RWPE2 (cell line): ENCODE results near the gene GIGYF2.

ENCODE experiments used
- ATAC-seq: fragments of 200-7000 bp; cut with Tn5 transposase; 3 replicates; pipeline ENCODE4 v1.9.1; 2021; ENCODE audit warnings: low read depth
- DNase-seq: peaks from one replicate; pipeline ENCODE4 v3.0.0-alpha.2; 2020; ENCODE audit warnings: low spot score
- H3K27ac ChIP-seq: fragments of 450-650 bp; 2 replicates; pipeline ENCODE4 v1.5.1; 2017; ENCODE audit warnings: mild to moderate bottlenecking; ENCODE audit not compliant: poor library complexity, severe bottlenecking
- H3K27me3 ChIP-seq: fragments of 250-450 bp; sonication (Bioruptor Pico); 2 replicates; pipeline ENCODE4 v1.5.1; 2021; ENCODE audit warnings: mild to moderate bottlenecking, moderate library complexity; ENCODE audit not compliant: insufficient read depth, poor library complexity, severe bottlenecking
- H3K36me3 ChIP-seq: fragments of 250-450 bp; sonication (Bioruptor Pico); 2 replicates; pipeline ENCODE4 v1.5.1; 2020; ENCODE audit warnings: low read depth, mild to moderate bottlenecking, moderate library complexity
- H3K4me1 ChIP-seq: fragments of 250-450 bp; sonication (Bioruptor Pico); 2 replicates; pipeline ENCODE4 v1.5.1; 2021; ENCODE audit warnings: mild to moderate bottlenecking, moderate library complexity; ENCODE audit not compliant: insufficient read depth, poor library complexity, severe bottlenecking
- H3K4me3 ChIP-seq: fragments of 250-450 bp; sonication (Bioruptor Pico); 2 replicates; pipeline ENCODE4 v1.5.1; 2021; ENCODE audit warnings: mild to moderate bottlenecking, moderate library complexity; ENCODE audit not compliant: severe bottlenecking
- H3K9me3 ChIP-seq: fragments of 250-450 bp; sonication (Bioruptor Pico); 2 replicates; pipeline ENCODE4 v1.5.1; 2021; ENCODE audit warnings: mild to moderate bottlenecking, moderate library complexity; ENCODE audit not compliant: severe bottlenecking
- CTCF ChIP-seq: fragments of 450-650 bp; IDR thresholded peaks from one replicate; pipeline ENCODE4 v1.5.1; 2017; ENCODE audit warnings: mild to moderate bottlenecking, moderate library complexity; ENCODE audit not compliant: poor library complexity, severe bottlenecking

The GIGYF2 gene

GRCh38 chr2:232744963-232745362, 47.8 kb downstream of the GIGYF2 start:
- no peak overlapping the region for H3K27ac ChIP-seq
- H3K36me3 ChIP-seq, result peaks cover 38% of the 10 kb centered on the region
- DNase-seq (no peak), ATAC-seq (no peak)
- no peaks in the 10 kb centered on the region for H3K9me3 ChIP-seq
- no peaks in the 10 kb centered on the region for H3K4me1 ChIP-seq
- no peaks in the 10 kb centered on the region for H3K27me3 ChIP-seq
- no peak overlapping the region for H3K4me3 ChIP-seq
- no peak for TF ChIP-seq CTCF

GRCh38 chr2:232748038-232748437, 50.9 kb downstream of the GIGYF2 start:
- Histone ChIP-seq H3K4me1 (no peaks in the 10 kb centered on the region), H3K27me3 (no peaks in the 10 kb centered on the region), H3K27ac (no peak overlapping the region), H3K4me3 (no peak overlapping the region), H3K9me3 (no peaks in the 10 kb centered on the region), H3K36me3 (peaks cover 67% of the 10 kb centered on the region)
- DNase-seq, result no peak
- ATAC-seq, result no peak
- TF ChIP-seq CTCF, result no peak

GRCh38 chr2:232749331-232749730, 52.2 kb downstream of the GIGYF2 start:
- no peak for TF ChIP-seq CTCF
- peaks cover 78% of the 10 kb centered on the region for H3K36me3 ChIP-seq
- no peak for DNase-seq

GRCh38 chr2:232750135-232750671, 53.1 kb downstream of the GIGYF2 start:
- Histone ChIP-seq H3K27ac (no peak overlapping the region), H3K9me3 (no peaks in the 10 kb centered on the region), H3K36me3 (peaks cover 83% of the 10 kb centered on the region), H3K27me3 (no peaks in the 10 kb centered on the region), H3K4me3 (no peak overlapping the region), H3K4me1 (no peaks in the 10 kb centered on the region)
- ATAC-seq (no peak), DNase-seq (no peak)
- no peak for TF ChIP-seq CTCF

More at GRCh38 chr2:232749331-232749730, 52.2 kb downstream of the GIGYF2 start:
- Histone ChIP-seq H3K4me1 (no peaks in the 10 kb centered on the region), H3K27ac (no peak overlapping the region), H3K27me3 (no peaks in the 10 kb centered on the region), H3K9me3 (no peaks in the 10 kb centered on the region), H3K4me3 (no peak overlapping the region)
- ATAC-seq, result no peak

GRCh38 chr2:232757905-232758304, 60.8 kb downstream of the GIGYF2 start:
- no peak for TF ChIP-seq CTCF
- no peak for DNase-seq
- peaks cover 82% of the 10 kb centered on the region for H3K36me3 ChIP-seq

More at GRCh38 chr2:232757905-232758304, 60.8 kb downstream of the GIGYF2 start:
- no peaks in the 10 kb centered on the region for H3K27me3 ChIP-seq
- no peak for ATAC-seq
- no peak overlapping the region for H3K27ac ChIP-seq
- no peak overlapping the region for H3K4me3 ChIP-seq
- H3K4me1 ChIP-seq, result no peaks in the 10 kb centered on the region
- no peaks in the 10 kb centered on the region for H3K9me3 ChIP-seq
